ENCODE data around the gene SLC8A1. TPM values are rescaled to one million over a fixed set of nuclear protein-coding genes. Genes with fewer than 3 reads are reported as not detected.

SLC8A1 gene
- total RNA-seq, 1 experiment from 2014 or later: 1.7 TPM

DNA sequence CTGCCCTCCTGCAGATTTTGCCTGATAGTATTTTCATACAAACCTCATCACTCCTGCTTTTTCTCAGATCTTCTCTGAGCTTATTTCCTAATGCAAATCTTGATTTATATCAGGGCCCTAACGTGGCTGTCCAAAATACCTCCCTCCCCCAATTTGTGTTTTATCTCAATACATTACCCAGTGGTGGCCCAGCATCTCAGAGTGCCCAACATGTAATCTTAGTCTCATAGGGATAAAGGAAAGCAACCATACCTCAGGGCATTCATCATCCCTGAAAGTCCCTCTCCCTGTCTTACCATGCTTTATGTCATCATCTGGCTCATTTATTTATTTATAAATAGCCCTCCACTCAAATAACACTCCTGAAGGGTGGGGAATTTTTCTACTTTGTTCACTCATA is 135.3 kb downstream of the SLC8A1 start:
- Histone ChIP-seq H3K14ac (ENCODE audit: insufficient read depth, low read length) (no peak overlapping the region), H3K27ac (ENCODE audit: insufficient read length, low read depth, low read length) (no peak overlapping the region), H3K79me2 (ENCODE audit: insufficient read depth, low read length) (no peaks in the 10 kb centered on the region), H4K8ac (replicated peaks; ENCODE audit: insufficient read length, low read depth, low read length) (no peak overlapping the region), H3T11ph (ENCODE audit: low read length) (no peak overlapping the region), H2AK5ac (ENCODE audit: insufficient read length, low read length) (no peak overlapping the region), H3K18ac (ENCODE audit: insufficient read length, low read depth, low read length) (no peak overlapping the region), H4K91ac (ENCODE audit: insufficient read length, low read depth, low read length) (no peak overlapping the region), H3K4me1 (ENCODE audit: insufficient read depth, low read length) (no peaks in the 10 kb centered on the region), H2BK20ac (ENCODE audit: low read depth, low read length, poor library complexity, severe bottlenecking) (no peak overlapping the region), H3K9ac (ENCODE audit: extremely low read depth, insufficient read length, low read length) (no peak overlapping the region), H4K20me1 (ENCODE audit: control insufficient read depth, insufficient read depth, insufficient read length) (no peaks in the 10 kb centered on the region), H3K9me3 (ENCODE audit: control insufficient read depth, low read depth, low read length) (no peaks in the 10 kb centered on the region), H2AFZ (ENCODE audit: low read length) (no peak overlapping the region), H2BK120ac (ENCODE audit: low read depth, low read length, poor library complexity, severe bottlenecking) (no peak overlapping the region), H3K79me1 (ENCODE audit: insufficient read depth, low read depth, low read length, poor library complexity, severe bottlenecking) (no peaks in the 10 kb centered on the region), H3K23ac (ENCODE audit: insufficient read length, low read depth, low read length) (no peak overlapping the region), H2BK15ac (ENCODE audit: low read depth, low read length) (no peak overlapping the region), H4K5ac (ENCODE audit: insufficient read length, low read depth, low read length) (no peak overlapping the region), H3K4ac (ENCODE audit: low read depth, low read length) (no peak overlapping the region), H2BK12ac (ENCODE audit: insufficient read length, low read depth, low read length) (no peak overlapping the region), H3K27me3 (ENCODE audit: insufficient read depth, low read length) (no peaks in the 10 kb centered on the region), H2BK5ac (ENCODE audit: insufficient read length, low read length) (no peak overlapping the region), H3K56ac (ENCODE audit: insufficient read length, low read depth, low read length) (no peak overlapping the region), H3K4me2 (ENCODE audit: insufficient read depth, insufficient read length, low read length) (no peak overlapping the region), H3K23me2 (ENCODE audit: insufficient read length, low read depth, low read length, poor library complexity, severe bottlenecking) (no peaks in the 10 kb centered on the region)
- no peak overlapping the region for H3K27ac Mint-ChIP-seq
- H3K9me3 Mint-ChIP-seq: peaks cover 8 to 18% of the 10 kb centered on the region in 2 experiments; a peak in 4 of 5 replicates
- H3K27me3 Mint-ChIP-seq (ENCODE audit: low read depth): no peaks in the 10 kb centered on the region
- TF ChIP-seq, protein P1, sequence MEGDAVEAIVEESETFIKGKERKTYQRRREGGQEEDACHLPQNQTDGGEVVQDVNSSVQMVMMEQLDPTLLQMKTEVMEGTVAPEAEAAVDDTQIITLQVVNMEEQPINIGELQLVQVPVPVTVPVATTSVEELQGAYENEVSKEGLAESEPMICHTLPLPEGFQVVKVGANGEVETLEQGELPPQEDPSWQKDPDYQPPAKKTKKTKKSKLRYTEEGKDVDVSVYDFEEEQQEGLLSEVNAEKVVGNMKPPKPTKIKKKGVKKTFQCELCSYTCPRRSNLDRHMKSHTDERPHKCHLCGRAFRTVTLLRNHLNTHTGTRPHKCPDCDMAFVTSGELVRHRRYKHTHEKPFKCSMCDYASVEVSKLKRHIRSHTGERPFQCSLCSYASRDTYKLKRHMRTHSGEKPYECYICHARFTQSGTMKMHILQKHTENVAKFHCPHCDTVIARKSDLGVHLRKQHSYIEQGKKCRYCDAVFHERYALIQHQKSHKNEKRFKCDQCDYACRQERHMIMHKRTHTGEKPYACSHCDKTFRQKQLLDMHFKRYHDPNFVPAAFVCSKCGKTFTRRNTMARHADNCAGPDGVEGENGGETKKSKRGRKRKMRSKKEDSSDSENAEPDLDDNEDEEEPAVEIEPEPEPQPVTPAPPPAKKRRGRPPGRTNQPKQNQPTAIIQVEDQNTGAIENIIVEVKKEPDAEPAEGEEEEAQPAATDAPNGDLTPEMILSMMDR (conservative IDR thresholded peaks at IDR 0.05): no peak
- H3K36me3 Mint-ChIP-seq (ENCODE audit: insufficient read depth in 1 of 3, low read depth in 3 of 3): peaks cover 2 to 10% (median 2%) of the 10 kb centered on the region in 3 experiments; a peak in 4 of 7 replicates
- H3K4me3 Mint-ChIP-seq: no peak overlapping the region
- WGBS (ENCODE audit: extremely low coverage, insufficient read length, low lambda C conversion rate): no CpG with 5 or more reads among the region's 1 CpG
- DNase-seq: no peak
- peaks cover 0 to 10% of the 10 kb centered on the region in 2 experiments; a peak in 2 of 4 replicates for H3K4me1 Mint-ChIP-seq

All from H9 (cell line).